A673 (cell line): ENCODE measurements around the gene MAT1A.

Experiments used
- CTCF ChIP-seq: fragments of 300-800, 200-600 bp; sonication (generic); conservative IDR thresholded peaks from 2 replicates; pipeline ENCODE4 v1.5.1; 2017; ENCODE audit warnings: low read depth, mild to moderate bottlenecking, antibody characterized with exemption, low read length, moderate library complexity, mixed read lengths
- EZH2 ChIP-seq: fragments of 200-600 bp; sonication (generic); IDR thresholded peaks from 2 replicates; pipeline ENCODE4 v1.6.1; 2017; ENCODE audit warnings: borderline replicate concordance, low read depth, mild to moderate bottlenecking, mixed read lengths, antibody characterized with exemption, low read length; ENCODE audit not compliant: poor library complexity, severe bottlenecking

GRCh38 chr10:80284522-80284921, 4.9 kb downstream of the MAT1A start:
- TF ChIP-seq CTCF = no peak
- no peak for TF ChIP-seq EZH2
